IPS-NIHi11 (cell line): ENCODE results near the gene CD99.
A peak's percentile ranks its signal among the peaks of the same experiment; 100 is the strongest.
"Not testable (repeated sequence)": the region's sequence is repeated elsewhere in the genome, so short reads cannot be mapped to it uniquely, and the experiment has no call there.

Source experiments
- DNase-seq: peaks from one replicate; pipeline ENCODE4 v3.0.0; 2012; ENCODE audit warnings: mixed read lengths, low spot score

The CD99 gene

GRCh38 chrX:2732076-2732475, 41.0 kb downstream of the CD99 start:
- no peak for DNase-seq

- DNase-seq: no peak
These were observed 41.6 kb downstream of the CD99 start for GRCh38 chrX:2732649-2733048.

DNA sequence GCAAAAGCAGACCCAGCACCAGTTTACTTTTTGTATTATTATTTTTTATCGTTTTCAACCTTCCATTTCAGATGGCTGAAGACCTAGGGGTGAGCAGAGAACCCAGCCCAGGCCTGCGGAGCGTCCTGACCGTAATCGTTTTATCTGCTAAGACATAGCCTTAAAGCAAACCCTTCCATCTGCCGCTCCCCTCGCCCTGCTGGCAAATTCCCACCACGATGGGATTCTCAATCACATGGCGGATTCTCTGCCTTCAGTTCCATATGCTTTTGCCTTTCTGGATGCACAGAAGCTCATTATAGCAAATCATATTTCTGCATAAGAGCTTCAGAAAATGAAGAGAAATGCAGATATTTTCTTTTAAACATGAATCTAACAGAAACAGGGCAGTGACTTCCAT, 42.2 kb downstream of the CD99 start:
- no peak for DNase-seq

DNA sequence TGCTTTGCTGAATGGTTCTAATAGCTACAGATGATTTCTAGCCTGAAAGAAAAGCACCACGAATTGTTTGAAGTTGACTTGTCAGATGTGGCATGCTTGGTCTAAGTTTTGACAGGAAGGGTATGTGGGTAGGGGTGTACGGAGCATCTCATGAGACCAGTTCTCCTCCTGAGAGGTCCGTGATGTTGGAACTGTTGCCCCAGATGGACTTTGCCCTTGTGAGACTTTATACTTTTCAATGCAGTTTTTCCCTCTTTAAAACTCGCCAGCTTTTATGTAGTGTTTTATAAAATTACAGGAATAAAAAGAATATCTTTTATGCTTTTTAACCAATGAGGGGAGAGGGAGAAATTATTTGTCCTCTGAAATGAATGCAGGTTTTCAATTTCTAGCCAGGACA, 44.2 kb downstream of the CD99 start:
- DNase-seq: no peak

- DNase-seq: no peak
These were observed 49.6 kb downstream of the CD99 start for GRCh38 chrX:2740672-2741071.

DNA sequence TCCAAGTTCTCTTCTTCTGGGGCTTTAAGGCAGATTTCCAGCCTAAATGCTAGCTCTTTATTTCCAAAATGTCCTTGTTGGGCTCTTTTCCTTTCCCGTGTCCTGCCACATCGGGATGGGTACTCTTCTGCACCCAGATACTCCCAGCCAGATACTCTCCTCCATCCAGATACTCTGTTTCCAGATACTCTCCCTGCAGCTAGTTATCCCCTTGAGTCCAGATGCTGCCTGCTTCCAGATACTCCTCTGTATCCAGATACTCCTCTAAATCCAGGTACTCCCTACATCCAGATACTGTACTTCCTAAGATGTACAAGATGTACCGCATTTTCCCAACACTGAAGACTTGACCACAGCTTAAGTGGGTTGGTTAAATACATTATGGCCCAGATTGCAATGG, 50.3 kb downstream of the CD99 start:
- no peak for DNase-seq

- DNase-seq: not testable (repeated sequence)
These were observed 55.2 kb downstream of the CD99 start for GRCh38 chrX:2746250-2746649.

DNA sequence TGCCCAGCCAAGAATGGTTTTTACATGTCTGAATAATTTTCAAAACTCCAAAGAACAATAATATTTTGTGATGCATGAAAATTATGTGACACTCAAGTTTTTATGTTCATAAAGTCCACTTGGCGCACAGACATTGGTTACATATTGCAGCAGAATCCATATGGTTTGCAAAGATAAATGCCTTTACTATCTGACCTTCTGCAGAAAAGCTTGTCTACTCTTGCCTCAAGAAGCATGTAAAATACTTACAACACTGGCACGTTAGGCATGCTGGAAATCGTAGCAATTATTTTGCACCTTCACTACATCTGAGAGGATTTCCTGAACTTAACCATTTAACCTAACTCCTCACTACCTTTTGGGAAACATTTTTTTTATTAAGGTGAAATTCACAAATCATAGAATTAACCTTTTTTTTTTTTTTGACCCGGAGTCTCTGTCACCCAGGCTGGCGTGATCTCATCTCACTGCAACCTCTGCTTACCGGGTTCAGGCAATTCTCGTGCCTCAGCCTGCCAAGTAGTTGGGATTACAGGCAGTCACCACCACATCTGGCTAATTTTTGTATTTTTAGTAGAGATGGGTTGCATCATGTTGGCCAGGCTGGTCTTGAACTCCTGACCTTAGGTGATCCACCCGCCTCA, 57.2 kb downstream of the CD99 start:
- DNase-seq: no peak

DNA sequence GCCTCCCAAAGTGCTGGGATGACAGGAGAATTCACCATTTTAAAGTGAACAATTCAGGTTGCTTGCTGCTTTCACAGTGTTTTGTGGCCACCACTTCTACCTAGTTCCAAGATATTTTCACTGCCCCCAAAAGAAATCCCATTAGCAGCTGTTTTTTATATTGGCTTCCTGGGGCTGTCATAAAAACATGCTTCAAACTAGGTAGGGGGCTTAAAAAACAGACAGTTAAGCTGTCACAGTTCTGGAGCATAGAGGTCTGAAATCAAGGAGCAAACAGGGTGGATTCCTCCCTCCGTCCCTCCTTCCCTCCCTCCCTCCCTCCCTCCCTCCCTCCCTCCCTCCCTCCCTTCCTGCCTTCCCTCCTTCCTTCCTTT, 57.7 kb downstream of the CD99 start:
- DNase-seq: no peak

DNA sequence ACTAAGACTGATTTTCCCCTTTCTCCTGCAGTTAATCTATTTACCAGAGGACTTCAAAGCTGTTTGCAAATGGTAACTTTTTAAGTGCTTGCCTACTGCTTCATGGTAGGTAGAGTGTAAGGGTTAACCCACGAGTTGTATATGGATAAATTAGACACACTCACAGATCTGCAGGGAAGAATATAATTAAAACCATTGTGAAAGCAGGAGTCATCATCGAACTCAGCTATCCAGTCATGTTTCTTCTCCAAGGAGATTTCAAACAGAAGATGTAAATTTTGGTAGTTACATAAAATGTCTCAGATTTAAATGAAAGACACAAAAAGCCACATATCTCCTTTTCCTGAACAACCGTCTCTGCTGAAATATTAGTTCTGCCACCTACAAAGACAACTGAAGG, 60.2 kb downstream of the CD99 start:
- no peak for DNase-seq

- not testable (repeated sequence) for DNase-seq
These were observed 60.8 kb downstream of the CD99 start, which contains the start of gene XG for GRCh38 chrX:2751874-2752300. Gene XG (plus strand): TSS chrX:2752040. CDS start chrX:2752275, 235 bp downstream.

- not testable (repeated sequence) for DNase-seq
These were observed 61.3 kb downstream of the CD99 start for GRCh38 chrX:2752441-2752840.

DNA sequence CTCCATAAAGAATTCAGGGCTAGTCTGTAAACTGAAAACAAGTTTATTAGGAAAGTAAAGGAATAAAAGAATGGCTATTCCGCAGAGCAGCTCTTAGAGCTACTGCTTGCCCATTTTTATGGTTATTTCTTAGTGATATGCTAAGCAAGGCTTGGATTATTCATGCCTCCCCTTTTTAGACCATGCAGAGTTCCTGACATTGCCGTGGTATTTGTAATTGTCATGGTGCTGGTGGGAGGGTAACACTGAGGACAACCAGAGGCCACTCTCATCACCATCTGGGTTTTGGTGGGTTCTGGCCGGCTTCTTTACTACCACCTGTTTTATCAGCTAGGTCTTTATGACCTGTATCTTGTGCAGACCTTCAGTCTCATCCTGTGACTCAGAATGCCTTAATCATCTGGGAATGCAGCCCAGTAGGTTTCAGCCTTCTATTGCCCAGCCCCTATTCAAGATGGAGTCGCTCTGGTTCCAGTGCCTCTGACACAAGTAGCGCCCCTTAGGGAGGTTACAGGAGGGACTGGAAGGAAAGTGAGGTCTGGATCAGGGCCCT, 64.1 kb downstream of the CD99 start:
- not testable (repeated sequence) for DNase-seq

DNA sequence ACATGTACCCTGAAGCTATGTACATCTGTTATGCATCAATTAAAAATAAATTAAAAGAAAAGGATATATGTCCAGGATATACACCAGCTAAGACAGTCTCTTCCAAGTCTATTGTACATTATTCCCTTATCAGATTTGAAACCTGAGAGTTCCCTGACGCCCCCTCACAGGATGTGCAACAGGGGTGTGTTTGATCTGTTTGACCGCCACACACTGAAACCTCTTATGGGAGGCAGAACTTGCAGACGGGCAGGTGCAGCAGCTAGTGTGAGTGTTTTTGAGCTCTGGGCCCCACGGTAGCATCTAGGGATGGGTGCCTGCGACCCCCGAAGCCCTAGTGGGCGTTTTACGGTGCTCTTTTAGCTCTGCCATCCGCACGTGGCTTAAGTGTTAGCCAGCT, 65.5 kb downstream of the CD99 start:
- DNase-seq: no peak

- DNase-seq: no peak
These were observed 70.2 kb downstream of the CD99 start for GRCh38 chrX:2761246-2761645.

DNA sequence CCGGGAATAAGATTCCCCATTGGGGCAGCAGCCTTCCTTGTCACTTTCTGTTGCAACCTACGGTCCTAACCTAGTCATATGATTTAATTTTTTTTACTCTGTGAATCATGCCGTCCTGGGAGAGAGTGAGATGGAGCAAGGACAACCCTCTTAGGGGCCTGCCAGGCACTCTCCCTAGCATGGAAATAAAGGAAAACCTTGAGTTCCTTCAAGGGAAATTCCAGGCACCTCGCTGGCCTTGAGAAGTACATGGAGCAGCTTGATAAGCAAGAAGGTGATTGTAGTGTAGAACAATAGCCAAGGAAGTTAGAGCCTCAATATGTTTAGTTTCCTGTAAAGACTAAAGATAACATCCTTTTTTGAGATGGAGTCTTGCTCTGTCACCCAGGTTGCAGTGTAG, 71.6 kb downstream of the CD99 start:
- not testable (repeated sequence) for DNase-seq

DNA sequence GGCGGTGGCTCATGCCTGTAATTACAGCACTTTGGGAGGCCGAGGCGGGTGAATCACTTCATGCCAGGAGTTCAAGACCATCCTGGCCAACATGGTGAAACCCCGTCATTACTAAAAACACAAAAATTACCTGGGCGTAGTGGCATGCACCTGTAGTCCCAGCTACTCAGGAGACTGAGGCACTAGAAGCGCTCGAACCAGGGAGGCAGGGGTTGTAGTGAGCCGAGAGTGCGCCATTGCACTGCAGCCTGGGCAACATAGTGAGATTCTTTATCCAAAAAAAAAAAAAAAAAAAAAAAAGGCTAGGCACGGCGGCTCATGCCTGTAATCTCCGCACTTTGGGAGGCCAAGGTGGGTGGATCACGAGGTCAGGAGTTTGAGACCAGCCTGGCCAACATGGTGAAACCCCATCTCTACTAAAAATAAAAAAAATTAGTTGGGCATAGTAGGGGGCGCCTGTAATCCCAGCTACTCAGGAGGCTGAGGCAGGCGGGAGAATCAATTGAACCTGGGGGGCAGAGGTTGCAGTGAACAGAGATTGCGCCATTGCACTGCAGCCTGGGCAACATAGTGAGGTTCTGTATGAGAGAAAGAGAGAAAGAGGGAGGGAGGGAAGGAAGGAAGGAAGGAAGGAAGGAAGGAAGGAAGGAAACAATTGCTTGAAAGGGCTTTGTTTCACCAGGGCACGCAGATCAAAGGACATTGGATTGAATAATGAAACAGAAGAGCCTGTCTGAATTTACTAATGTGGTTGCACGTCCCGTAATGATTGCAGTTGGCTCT, 73.9 kb downstream of the CD99 start:
- not testable (repeated sequence) for DNase-seq

DNA sequence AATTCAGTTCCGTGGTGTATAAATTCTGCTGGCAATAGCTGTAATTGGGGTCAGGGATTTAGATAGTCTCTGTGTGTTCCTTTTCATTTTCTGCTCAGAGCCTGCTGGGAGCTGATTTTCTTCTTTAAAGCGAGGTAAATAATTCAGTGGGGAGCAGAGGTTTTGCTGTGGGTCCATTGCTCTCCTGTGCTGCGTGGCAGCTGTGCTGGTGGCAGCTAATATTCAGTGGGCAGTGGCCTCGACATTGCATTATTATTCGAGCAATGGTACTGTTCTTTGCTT, 74.4 kb downstream of the CD99 start:
- no peak for DNase-seq

DNA sequence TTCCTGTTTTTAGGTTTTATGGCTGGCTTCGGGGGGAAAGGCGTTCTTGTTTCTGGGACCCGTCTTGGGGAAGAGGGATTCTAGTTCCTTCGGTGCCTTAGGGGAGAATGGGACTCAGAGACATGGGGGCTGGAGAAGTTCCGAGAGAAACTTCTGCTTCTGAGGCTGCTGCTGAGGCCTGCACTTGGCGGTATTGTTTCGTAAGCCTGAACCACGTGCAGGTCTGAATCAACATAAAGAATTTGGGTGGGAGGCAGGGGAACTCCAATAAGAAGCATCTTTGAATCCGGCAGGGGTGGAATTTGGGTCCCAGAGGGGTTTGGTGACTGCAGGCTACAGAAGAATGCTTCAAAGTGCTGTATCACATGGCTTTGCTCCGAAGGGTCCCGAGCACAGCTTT, 75.8 kb downstream of the CD99 start:
- no peak for DNase-seq

- DNase-seq: peak; percentile 55
These were observed 76.7 kb downstream of the CD99 start for GRCh38 chrX:2767631-2768455.

DNA sequence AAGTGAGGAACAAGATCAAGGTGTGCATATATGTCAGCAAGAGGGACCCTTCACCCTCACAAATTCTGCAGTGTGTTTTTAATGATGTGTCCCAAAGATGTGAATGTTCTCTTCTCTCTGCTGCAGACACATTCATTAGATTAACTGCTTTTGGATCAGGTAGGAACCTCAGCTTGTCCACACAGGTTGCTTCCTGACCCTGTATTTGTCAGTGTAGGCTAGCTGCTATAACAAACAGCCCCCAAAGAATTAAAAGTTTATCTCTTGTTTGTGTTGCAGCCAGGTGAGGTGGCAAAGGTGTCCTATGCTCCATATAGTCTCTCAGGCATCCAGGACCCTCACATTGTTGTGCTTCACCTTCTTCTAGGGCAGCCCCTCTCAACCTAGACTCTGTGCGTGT, 78.5 kb downstream of the CD99 start:
- no peak for DNase-seq

GRCh38 chrX:2773166-2774055, 82.3 kb downstream of the CD99 start:
- DNase-seq: not testable (repeated sequence)
